Ishikawa (cell line): ENCODE results near the gene BMERB1.

ENCODE experiments used
- CEBPB ChIP-seq: IDR thresholded peaks from 2 replicates; pipeline ENCODE4 v1.6.1; 2012
- CREB1 ChIP-seq: IDR thresholded peaks from 2 replicates; pipeline ENCODE4 v1.6.1; 2012; ENCODE audit warnings: low read depth
- EGR1 ChIP-seq: IDR thresholded peaks from 2 replicates; pipeline ENCODE4 v1.6.1; 2012
- EP300 ChIP-seq: IDR thresholded peaks from 2 replicates; pipeline ENCODE4 v1.6.1; 2012; ENCODE audit warnings: borderline replicate concordance
- FOXM1 ChIP-seq: IDR thresholded peaks from 2 replicates; pipeline ENCODE4 v1.6.1; 2012; ENCODE audit warnings: low read depth, borderline replicate concordance
- MAX ChIP-seq: IDR thresholded peaks from 2 replicates; pipeline ENCODE4 v1.6.1; 2012
- NFIC ChIP-seq: IDR thresholded peaks from 2 replicates; pipeline ENCODE4 v1.6.1; 2012
- RAD21 ChIP-seq: IDR thresholded peaks from 2 replicates; pipeline ENCODE4 v1.6.1; 2012; ENCODE audit warnings: low read depth
- TAF1 ChIP-seq: IDR thresholded peaks from 2 replicates; pipeline ENCODE4 v1.6.1; 2012; ENCODE audit warnings: low read depth, mild to moderate bottlenecking
- TCF12 ChIP-seq: IDR thresholded peaks from 2 replicates; pipeline ENCODE4 v1.6.1; 2012; ENCODE audit warnings: low read depth
- TEAD4 ChIP-seq: IDR thresholded peaks from 2 replicates; pipeline ENCODE4 v1.6.1; 2012
- YY1 ChIP-seq: IDR thresholded peaks from 2 replicates; pipeline ENCODE4 v1.6.1; 2012; ENCODE audit warnings: low read depth
- ZBTB7A ChIP-seq: IDR thresholded peaks from 2 replicates; pipeline ENCODE4 v1.6.1; 2012; ENCODE audit warnings: low read depth
- TF ChIP-seq, protein P1 (sequence below): IDR thresholded peaks from 2 replicates; pipeline ENCODE4 v1.6.1; 2012
- TF ChIP-seq, protein P2 (sequence below): IDR thresholded peaks from 2 replicates; pipeline ENCODE4 v1.6.1; 2012; ENCODE audit warnings: low read depth, mild to moderate bottlenecking

Gene BMERB1

DNA sequence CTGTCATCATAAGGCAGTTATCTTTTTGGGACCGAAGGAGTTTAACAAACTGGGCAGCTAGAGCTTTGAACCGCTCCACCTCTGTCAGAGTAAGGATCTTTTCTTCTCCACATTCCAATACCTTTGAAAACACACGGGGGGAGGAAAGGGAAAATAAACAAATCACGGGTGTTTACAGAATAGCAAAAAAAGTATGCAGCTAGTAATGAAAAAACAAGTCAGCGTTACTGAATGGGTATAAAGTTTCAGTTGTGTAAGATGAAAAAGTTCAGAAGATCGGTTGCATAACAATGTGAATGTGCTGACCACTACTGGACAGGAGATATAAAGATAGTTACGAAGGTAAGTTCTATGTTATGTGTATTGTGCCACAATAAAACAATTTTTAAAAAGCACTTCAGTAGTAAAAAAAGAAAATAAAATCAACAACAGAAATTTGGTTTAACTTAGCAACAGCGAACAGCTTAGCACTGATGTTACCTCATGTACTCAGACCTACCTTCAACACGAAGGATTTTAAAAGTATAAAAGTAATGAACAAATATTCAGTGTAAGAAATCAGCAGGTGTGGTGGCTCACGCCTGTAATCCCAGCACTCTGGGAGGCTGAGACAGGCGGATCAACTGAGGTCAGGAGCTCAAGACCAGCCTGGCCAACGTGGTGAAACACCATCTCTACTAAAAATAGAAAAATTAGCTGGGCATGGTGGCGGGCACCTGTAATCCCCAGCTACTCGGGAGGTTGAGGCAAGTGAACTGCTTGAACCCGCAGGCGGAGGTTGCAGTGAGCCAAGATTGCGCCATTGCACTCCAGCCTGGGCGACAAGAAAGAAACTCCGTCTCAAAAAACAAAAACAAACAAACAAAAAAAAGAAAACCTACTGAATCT lies 174.3 kb downstream of the BMERB1 start:
- TF ChIP-seq MAX (no peak), NFIC (no peak), TAF1 (no peak), TEAD4 (no peak), FOXM1 (no peak), EGR1 (no peak), ZBTB7A (no peak), YY1 (no peak), EP300 (no peak), TCF12 (no peak), RAD21 (no peak), CREB1 (no peak), CEBPB (no peak)
- TF ChIP-seq, protein P1, sequence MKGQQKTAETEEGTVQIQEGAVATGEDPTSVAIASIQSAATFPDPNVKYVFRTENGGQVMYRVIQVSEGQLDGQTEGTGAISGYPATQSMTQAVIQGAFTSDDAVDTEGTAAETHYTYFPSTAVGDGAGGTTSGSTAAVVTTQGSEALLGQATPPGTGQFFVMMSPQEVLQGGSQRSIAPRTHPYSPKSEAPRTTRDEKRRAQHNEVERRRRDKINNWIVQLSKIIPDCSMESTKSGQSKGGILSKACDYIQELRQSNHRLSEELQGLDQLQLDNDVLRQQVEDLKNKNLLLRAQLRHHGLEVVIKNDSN, result no peak
- TF ChIP-seq, protein P2, sequence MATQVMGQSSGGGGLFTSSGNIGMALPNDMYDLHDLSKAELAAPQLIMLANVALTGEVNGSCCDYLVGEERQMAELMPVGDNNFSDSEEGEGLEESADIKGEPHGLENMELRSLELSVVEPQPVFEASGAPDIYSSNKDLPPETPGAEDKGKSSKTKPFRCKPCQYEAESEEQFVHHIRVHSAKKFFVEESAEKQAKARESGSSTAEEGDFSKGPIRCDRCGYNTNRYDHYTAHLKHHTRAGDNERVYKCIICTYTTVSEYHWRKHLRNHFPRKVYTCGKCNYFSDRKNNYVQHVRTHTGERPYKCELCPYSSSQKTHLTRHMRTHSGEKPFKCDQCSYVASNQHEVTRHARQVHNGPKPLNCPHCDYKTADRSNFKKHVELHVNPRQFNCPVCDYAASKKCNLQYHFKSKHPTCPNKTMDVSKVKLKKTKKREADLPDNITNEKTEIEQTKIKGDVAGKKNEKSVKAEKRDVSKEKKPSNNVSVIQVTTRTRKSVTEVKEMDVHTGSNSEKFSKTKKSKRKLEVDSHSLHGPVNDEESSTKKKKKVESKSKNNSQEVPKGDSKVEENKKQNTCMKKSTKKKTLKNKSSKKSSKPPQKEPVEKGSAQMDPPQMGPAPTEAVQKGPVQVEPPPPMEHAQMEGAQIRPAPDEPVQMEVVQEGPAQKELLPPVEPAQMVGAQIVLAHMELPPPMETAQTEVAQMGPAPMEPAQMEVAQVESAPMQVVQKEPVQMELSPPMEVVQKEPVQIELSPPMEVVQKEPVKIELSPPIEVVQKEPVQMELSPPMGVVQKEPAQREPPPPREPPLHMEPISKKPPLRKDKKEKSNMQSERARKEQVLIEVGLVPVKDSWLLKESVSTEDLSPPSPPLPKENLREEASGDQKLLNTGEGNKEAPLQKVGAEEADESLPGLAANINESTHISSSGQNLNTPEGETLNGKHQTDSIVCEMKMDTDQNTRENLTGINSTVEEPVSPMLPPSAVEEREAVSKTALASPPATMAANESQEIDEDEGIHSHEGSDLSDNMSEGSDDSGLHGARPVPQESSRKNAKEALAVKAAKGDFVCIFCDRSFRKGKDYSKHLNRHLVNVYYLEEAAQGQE, result no peak

DNA sequence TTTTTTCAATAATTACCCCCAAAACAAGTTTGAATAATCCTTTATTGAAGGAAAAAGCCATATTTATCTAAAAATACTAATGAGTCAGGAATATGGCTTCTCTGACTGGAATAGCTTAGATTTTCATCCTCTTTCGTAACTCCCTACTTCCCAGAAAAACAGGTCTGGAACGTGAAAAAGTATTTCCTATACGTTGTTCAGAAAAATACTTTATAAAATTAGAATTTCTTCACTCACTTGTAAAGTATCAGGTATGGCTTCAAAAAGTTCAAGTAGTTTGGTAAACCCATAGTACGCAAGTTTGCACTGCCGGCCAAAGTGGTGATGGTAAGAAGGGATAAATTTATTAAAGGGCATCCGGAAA lies 174.9 kb downstream of the BMERB1 start:
- TF ChIP-seq, protein P2, result no peak
- TF ChIP-seq YY1 (no peak), ZBTB7A (no peak), MAX (no peak), TAF1 (no peak), RAD21 (no peak), EP300 (no peak), FOXM1 (no peak), TCF12 (no peak), CEBPB (no peak), TEAD4 (no peak), EGR1 (no peak), CREB1 (no peak)
- TF ChIP-seq, protein P1, result no peak

GRCh38 chr16:15610369-15610871 lies 176.0 kb downstream of the BMERB1 start:
- no peak for TF ChIP-seq ZBTB7A
- TF ChIP-seq CEBPB, result no peak
- no peak for TF ChIP-seq EP300

DNA sequence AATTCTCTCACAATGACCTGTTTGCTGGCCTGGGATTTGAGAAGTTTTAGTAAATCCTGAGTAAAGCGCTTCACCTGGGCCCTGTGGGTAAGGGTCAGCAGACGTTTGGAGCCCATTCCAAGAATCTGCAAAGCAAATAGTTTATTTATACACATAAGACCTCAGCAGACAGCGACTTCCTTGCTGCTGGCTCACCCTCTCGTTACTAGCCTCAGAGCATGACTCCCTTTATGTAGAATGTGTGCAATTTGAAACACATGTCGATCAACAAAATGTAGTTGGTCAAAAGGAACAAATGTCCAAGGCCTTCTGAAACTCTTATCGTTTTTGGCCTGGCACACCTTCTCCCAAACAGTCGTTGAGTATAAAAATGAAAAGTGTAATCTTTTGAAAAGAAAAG lies 177.2 kb downstream of the BMERB1 start:
- no peak for TF ChIP-seq MAX
- no peak for TF ChIP-seq CEBPB
- TF ChIP-seq, protein P2, result no peak
- no peak for TF ChIP-seq ZBTB7A
- no peak for TF ChIP-seq TCF12
- no peak for TF ChIP-seq EGR1
- no peak for TF ChIP-seq EP300
- no peak for TF ChIP-seq YY1
- no peak for TF ChIP-seq CREB1
- no peak for TF ChIP-seq TEAD4
- TF ChIP-seq FOXM1, result no peak
- TF ChIP-seq, protein P1, result no peak
- no peak for TF ChIP-seq NFIC
- no peak for TF ChIP-seq TAF1
- TF ChIP-seq RAD21, result no peak
